NCI-H1092 (cell line): ENCODE data around the gene NOL4L.
"Not testable (repeated sequence)": the region's sequence is repeated elsewhere in the genome, so short reads cannot be mapped to it uniquely, and the experiment has no call there.

Experiments used
- DNase-seq: peaks from one replicate; lab custom pipeline; 2025; lab: John Stamatoyannopoulos, UW

The NOL4L gene

DNA sequence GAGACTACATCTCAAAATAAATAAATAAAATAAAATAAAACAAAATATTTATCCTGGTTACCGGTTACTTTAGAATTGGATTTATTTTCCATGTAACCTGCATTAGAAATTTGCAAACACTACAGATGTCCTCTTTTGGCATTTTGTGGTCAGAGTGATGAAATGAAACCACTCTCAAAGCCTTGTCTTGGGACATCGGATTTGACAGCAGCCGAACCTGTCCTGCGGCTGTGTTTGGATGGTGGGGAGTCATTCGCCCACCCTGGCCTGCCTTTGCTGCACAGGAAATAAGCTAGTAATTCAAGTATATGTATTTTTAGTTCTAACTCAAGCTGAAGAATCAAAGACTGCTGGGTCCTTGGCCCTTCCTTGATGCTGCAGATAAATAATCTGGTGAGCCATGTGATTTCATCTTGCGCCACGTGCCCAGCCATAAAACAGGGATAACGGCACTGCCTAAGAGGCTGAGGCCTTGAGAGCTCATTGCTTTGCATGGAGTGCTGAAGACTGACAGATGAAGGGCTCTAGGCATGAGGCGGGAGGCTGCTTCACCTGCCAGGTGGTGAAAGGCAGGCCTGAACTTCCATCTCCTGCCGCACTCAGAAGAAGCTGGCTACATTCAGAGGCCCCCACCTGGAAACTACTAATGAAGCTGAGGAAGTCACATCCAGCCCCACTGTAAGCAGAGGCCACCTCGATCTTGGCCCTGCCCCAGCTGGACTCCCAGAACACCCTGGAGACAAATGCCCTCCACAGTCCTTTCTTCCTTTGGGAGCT is 76.9 kb downstream of the NOL4L start:
- DNase-seq = no peak

DNA sequence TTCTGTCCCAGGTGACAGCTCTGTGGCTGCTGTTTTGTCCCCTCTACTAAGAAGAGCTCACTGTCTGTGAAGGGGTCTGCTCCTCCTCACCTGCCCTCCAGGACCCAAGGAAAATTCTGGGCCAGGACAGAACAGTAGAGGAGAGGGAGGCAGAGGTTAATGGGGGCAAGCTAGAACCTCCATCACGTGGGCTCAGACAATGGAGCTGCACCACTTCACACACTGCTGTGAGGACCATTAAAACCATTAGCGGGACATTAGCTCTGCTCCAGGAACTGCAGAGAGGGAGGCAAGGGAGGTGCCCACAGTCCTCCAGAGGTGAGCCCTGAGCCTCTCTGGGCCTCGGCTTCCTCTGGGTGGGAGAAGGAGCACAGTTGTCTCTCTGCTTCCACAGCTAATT is 78.4 kb downstream of the NOL4L start:
- peak; percentile 33 for DNase-seq

DNA sequence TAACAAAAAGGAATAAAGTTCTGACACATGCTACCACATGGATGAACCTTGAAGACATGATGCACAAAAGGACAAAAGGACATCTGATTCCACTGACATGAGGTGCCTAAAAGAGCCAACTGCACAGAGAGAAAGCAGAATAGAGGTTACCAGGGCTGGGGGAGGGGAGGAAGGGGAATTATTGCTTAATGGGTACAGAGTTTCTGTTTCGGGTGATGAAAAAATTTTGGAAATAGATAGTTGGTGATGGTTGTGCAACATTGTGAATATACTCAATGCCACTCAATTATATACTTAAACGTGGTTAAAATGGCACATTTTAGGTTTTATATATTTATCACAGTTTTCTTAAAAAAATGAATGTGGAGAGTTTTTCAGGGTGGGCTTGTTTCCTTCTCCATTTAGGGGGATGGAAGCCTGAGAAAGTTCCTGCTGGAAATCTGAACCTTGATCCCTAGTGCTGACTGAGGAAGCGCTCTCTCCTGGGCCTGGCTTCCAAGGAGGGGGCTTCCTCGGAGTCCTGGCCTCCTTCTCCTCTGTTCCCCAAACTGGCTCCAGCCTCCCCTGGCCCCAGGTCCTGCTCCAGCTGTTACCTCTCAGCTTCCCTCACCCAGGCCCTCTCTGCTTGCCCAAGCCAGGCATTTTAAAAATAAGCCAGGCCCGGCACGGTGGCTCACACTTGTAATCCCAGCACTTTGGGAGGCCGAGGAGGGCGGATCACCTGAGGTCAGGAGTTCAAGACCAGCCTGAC is 79.2 kb downstream of the NOL4L start:
- DNase-seq = no peak

DNA sequence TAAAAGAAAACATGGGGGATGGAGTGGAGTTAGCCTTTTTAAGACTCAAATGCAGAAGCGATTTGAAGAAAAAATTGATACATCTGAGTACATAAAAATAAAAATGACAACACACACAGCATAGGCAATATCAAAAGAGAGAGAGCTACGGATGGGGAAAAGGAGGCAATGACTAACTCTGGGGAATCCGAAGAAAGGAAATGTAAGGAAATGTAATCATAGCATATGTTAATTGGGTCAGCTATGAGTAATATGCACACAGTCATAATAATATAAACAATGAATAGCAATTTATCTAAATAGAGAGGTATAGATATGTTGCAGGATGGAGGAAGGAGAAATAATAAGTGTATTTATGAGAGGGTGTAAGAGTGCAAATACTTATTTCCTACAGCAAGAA is 83.4 kb downstream of the NOL4L start:
- DNase-seq = no peak

DNA sequence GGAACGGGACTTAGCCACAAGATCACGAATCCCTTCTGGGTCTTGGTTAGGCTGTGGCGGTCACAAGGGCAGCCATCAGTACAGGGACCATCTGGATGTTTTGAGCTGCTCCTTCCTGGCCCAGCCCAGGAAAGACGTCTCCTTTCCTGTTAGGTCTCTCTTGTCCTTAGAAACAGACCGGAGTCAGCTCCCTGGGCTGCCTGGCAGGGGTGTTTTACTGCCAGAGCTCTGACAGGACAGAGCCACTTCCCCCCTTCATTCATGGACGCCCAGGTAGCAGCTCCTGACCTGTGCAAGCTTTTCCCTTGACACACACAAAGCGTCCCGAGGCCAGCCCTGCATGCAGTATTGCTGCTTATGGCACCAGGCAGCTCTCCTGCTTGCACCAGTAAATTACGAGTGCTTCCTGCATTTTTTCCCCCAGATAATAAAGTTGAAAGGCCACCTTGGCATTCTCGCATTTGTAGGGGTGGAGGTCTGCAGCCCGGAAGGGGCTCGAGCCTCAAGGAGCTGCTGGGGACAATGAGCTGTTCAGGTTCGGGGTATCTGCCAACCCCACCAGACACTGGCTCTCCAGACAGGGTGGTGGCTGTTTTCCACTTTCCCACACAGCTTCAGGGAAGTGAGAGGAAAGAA is 87.4 kb downstream of the NOL4L start:
- DNase-seq = no peak

DNA sequence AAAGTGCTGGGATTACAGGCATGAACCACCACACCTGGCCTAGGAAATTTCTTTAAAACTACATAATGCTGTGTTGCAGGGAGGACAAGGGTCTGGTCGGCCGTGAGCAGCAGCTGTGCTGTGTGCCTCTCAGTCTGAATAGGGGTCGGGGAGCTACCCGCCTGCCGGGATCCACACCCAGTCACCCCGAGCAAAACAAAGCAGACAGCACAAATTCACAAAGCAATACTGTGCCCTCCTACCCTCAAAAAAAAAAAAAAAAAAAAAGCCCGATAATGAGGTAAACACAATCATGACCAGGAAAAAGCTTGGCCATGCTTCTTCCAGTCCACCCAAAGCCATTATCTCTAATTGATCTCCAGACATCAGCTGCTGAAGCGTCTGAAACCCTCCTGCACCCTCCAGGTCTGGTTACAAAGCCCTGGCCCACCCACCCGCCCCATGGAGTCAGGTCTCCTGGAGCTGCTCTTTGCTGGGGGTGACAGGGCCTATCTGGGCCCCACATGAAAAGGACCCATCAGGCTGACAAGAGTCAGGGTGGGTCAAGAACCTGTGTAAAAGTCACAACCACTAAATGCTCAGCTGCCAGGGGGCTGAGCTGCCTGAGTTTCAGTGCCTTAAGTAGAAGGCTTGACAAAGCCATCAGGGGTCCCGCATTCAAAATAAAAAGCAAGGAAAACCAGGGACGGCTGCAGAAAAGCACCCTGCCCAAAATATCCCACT is 88.2 kb downstream of the NOL4L start:
- peak; percentile 24 for DNase-seq

DNA sequence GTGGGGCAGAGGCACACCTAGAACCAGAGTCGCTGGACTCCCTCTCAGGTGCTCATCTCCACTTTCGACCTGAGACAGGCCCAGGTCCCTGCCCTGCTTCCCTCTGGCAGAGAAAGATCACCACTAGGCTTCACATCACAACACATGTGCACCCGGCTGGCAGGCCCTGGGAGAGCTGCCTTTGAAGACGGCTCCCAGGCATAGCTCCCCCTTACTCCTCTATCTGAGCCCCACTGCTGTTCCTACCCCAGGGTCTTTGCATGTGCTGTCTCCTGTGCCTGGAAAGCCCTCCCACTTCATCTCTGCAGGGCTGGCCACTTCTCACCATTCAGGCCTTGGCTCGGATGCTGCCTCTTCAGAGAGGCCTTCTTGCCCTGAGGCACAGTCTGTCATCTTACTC is 89.2 kb downstream of the NOL4L start:
- DNase-seq = no peak

DNA sequence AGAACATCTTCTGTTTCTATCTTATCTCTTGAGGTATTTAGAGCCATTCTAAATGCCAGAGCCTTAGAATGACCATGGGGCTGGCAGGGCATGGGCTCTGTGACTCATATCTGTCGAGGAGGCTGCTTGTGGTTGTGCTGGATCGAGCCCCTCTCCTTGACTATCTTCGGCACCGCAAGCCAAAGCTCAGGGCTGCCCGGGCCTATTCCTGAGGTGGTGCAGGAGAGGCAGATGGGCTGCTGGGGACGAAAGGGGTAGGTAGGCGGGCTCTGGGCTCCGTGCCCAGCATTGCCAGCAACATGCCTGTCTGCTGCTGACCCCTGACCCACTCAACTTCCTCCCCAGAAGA is 89.9 kb downstream of the NOL4L start:
- no peak for DNase-seq

DNA sequence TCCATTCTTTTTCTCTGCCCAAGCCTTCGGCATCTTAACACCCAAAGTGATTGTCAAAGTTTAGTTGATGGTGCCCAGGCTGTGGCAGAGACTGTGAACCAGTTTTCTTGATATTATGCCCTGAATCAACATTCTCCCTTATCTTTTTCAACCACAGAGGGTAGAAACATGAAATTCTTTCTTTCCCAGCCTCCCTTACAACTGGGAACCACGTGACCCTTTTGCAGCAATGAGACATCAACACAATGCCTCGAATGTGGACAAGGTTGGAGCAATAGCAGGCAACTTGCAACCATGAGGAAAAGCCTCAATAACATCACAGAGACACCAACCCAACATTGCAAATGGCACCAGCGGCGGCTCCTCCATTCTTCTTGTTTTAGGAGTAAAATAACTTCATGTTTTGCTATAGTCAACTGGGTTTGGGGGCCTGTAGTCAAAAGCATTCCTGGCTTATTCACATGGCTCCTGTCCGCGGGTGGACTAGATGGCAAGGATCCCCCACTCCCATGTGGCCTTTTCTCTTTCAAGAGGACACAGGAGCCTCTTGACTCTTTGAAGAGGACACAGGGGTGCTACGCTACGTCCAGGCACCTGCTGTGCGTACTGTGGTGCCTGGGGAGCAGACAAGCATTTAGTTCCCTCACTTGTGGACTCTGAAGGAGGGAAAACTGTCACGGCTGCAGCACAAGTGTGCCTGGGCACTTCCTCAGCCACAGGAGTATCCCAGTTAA is 90.5 kb downstream of the NOL4L start:
- no peak for DNase-seq

DNA sequence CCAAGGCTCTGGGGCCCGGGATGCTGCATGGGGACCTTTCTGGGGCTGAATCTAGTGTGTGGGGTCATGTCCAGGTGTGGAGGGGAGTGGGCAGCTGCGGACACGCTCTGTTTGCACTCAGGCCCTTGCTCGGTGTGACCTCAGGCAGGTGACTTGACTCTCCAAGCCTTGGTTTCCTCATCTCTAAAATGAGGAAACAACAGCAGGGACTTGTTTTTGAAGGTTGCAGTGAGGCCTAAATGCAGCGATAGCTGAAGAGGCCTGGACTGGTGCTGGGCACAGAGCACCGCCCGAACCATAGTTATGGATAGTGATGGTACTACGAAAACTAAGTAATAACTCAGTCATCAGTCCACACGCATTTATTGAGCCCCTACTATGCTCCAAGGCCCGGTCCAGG is 91.8 kb downstream of the NOL4L start:
- no peak for DNase-seq

DNA sequence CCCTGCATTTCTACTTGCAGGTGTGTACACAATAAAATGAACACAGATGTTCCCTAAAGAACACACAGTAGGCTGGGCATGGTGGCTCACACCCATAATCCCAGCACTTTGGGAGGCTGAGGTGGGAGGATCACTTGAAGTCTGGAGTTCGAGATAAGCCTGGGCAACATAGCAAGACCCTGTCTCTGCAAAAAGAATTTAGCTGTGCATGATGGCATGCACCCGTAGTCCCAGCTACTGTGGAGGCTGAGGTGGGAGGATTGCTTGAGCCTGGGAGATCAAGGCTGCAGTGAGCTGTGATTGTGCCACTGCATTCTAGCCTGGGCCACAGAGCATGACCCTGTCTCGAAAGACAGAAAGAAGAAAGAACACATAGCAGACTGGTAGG is 93.4 kb downstream of the NOL4L start:
- not testable (repeated sequence) for DNase-seq

DNA sequence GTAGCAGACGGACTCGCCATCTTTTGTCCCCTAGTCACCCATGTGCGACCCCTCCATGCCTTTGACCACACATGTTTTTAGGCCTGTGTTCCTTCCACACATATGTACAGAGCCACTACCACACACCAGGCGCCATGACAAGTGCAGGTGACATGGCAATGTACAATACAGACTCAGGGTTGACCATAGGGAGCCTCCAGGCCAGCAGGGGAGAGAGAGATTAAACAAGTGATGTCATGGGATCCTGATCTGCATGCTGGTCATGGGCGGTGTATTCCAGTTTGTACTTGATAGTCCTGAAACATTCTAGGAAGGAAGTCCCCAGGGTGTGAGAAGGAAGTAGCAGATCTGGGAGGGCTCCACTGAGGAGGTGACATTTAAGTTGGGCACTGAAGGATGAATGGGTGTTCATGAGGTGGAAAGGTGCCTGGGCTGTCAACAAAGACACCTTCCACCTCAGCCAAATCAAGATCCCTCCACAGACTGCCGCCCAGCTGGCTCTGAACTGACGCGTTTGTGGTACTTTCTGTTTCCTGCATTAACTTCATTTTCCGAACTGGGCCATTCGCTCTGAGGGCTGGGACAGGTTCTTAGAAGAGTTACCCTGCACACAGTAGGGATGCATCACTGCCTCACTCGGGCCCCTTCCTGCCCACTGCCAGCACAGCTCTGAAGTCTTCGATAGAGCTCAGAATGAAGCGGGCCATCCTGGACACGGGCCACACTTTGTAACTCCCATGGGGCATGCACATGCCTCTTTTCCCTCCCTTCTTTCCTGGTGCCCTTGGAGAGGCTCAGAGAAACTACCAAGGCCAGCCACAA is 94.0 kb downstream of the NOL4L start:
- DNase-seq = no peak

DNA sequence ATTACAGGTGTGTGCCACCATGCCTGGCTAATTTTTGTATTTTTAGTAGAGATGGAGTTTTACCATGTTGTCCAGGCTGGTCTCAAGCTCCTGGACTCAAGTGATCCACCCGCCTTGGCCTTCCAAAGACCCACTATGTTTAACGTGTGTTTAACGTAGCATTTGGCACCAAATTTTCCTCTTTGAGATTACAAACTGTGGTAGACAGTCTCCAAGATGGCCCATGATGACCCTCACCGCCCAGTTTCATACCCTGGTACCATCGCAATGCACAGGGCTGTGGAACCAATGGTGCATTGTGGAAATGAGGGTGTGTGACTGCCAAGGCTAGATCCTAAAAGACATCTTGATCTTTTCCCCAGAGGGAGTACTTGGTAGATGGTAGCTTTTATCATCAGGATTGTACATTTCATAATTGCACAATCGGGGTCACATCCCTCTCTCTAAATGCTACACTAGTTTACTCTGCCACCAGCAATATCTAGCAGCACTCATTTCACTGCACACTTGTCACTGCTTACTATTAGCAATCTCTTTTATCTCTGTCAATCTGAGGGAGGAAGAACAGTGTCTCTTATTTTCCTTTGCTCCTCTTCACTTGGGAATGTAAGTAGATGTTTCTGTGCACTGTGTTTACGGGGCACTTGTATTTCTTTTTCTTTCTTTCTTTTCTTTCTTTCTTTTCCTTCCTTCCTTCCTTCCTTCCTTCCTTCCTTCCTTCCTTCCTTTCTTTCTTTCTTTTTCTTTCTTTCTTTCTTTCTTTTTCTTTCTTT is 96.9 kb downstream of the NOL4L start:
- no peak for DNase-seq

DNA sequence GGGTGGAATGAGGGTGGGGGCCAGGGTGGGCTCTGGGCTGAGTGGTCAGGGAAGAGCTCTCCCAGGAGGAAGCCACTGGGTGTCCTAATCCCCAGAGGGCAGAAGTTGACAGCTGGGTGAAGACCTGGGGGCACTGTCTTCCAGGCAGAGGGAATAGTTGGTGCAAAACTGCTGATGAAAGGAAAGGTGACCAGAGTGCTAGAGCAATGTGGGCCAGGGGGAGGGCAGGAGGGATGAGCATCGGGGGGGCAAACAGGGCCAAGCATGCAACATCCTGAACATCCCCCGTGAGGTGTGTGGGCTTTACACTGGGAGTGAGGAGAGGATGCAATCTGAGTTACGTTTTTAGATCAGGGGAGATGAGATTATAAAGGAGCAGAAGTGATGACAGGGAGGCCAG is 97.8 kb downstream of the NOL4L start:
- DNase-seq = no peak

DNA sequence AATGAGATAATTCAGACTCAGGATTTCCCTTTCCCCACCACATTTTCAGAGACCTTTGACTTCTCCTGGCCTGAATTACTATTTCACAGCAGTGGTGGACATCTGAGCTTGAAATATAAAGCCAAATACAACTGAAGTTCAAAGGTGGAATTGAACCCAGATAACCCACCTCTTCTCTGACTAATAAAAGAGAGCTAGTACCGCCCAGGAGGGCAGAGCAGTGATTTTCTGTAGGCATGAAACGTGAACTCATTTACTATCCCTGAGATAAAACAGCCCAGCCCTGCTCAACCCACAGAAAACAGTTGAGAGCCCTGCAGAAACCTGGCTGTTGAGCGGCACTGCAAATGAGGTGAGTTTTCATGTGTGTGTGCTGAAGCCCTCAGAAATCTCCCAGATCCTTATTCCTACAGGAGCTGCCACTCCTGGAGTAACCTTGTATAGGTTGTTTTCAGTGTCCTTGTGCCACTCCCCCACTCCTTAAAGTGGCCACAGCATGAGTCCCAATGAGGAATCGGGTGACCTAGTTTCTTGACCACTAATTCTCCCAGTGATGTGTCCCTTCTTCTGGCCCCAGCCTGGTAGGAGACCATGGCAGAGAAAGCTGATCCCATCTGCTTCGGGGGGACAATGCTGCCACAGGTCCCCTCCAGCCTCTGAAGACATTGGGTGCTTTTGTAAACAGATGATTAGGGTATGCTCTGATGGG is 99.2 kb downstream of the NOL4L start:
- DNase-seq = no peak

DNA sequence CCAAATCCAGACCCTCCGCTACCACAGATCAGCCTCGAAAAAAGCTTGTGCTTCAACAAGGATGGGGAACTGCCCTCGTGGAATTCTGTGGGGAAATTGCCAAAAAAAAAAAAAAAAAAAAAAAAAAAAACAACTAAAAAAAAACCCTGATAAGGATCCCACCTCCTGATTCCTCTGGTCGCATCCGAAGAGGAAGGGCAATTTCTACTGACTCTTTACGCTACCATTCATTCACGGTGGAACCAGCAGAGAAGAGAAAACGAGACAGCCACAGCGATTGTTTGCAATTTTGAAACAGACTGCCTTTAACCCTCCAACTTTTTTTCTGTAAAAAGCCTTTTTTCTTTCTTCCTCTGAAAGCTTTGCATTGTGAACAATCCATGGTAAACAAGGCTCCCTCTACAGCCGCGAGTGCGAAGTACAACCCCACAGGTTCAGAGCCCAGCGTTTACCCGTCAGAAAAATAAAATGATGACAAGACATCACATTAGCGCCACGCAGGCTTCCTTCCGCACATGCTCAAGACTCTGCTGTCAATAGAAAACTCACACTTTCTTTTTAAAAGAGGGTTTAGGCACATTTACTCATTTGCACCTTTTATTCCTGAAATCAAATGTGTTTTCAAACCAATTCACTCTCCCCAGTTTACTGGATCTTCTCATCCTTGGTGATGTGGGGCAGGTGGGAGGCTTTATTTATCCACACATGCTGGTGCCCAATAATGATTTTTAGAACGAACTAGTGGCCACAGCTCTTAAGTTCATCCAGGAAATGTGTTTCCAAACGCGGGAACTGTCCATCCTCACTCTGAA is 100.0 kb downstream of the NOL4L start:
- DNase-seq = peak; percentile 48

DNA sequence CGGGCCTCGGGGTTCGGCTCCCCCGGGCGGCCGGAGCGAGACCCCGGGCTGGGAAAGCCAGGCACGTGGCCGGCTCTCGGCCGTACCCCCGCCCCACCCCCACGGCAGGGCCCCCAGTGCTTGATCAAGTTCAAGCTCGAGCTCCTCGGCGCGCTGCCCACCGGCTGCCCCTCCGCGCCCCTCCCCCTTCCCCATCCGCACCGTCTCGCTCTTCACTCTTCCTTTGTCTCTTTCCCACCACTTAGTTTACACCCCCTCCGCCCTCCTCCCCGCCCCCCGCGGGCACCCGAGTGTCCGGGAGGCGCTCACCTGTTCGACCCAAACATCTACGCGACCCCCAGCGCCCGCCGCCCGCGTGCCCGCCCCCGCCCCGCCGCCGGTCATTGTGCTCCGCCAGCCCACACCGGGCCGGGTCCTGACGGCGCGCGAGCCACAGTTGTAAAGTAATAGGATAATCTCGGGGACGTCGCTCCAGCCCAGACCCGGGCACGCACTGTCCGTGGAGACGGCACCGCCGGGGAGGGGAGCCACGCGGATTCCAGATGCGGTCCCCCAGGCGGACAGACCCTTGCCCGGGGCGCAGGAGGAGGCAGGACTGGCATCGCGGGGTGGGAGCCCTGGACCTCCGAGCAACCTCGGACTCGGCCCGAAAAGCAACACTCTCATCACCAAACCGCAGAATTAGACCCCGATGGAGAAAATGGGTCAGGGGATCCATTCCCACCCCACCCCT is 100.7 kb downstream of the NOL4L start:
- DNase-seq = no peak
